Heart left ventricle (tissue), 16 donors: ENCODE results near the gene ATG3. TPM values are rescaled to one million over a fixed set of nuclear protein-coding genes. Genes with fewer than 3 reads are reported as not detected.

Source experiments
- ATAC-seq, 4 donors: fragments of 200-7000 bp; cut with Tn5 transposase; one replicate each; pipeline ENCODE4 v1.9.1; 2020 to 2022; ENCODE audit warnings: moderate library complexity in 4 of 4, mild to moderate bottlenecking in 3 of 4, moderate number of reproducible peaks in 1 of 4
- DNase-seq, 5 donors: peaks; one replicate each; pipeline ENCODE4 v3.0.0-alpha.2; 2020
- H3K27ac ChIP-seq, 12 donors: fragments of 200-600 bp; sonication (generic) in 4 of 12; one replicate each; pipeline versions ENCODE4 v1.5.0 to v1.8.0; 2016 to 2022; ENCODE audit warnings: mild to moderate bottlenecking in 2 of 12
- H3K27me3 ChIP-seq, 9 donors: fragments of 200-600 bp; sonication (generic) in 2 of 9; one replicate each; pipeline versions ENCODE4 v1.5.1 to v1.8.0; 2016 to 2022; ENCODE audit warnings: mild to moderate bottlenecking in 3 of 9
- H3K36me3 ChIP-seq, 9 donors: fragments of 200-600 bp; sonication (generic) in 2 of 9; one replicate each; pipeline versions ENCODE4 v1.5.0 to v1.8.0; 2018 to 2022; ENCODE audit warnings: mild to moderate bottlenecking in 2 of 9
- H3K4me1 ChIP-seq, 12 donors: fragments of 200-600 bp; sonication (generic) in 4 of 12; one replicate each; pipeline versions ENCODE4 v1.5.0 to v1.8.0; 2016 to 2022; ENCODE audit warnings: mild to moderate bottlenecking in 3 of 12
- H3K4me3 ChIP-seq, 12 donors: fragments of 200-600 bp; sonication (generic) in 4 of 12; one replicate each; pipeline versions ENCODE4 v1.5.0 to v1.8.0; 2017 to 2022; ENCODE audit warnings: mild to moderate bottlenecking in 9 of 12, moderate library complexity in 4 of 12
- H3K9me3 ChIP-seq, 12 donors: fragments of 200-600 bp; sonication (generic) in 4 of 12; one replicate each; pipeline versions ENCODE4 v1.5.0 to v1.8.0; 2016 to 2022; ENCODE audit warnings: mild to moderate bottlenecking in 1 of 12
- CTCF ChIP-seq, 12 donors: fragments of 200-600 bp; sonication (generic) in 4 of 12; IDR thresholded peaks; one replicate each; pipeline versions ENCODE4 v1.5.0 to v1.8.0; 2018 to 2022; ENCODE audit warnings: antibody characterized with exemption in 12 of 12, mild to moderate bottlenecking in 5 of 12
- POLR2A ChIP-seq, 2 donors: fragments of 450-650 bp; IDR thresholded peaks; one replicate each; pipeline ENCODE4 v1.6.1; 2017; ENCODE audit warnings: antibody characterized with exemption in 2 of 2, mild to moderate bottlenecking in 2 of 2, moderate library complexity in 2 of 2
- WGBS, 4 donors: extraction: QIAGEN DNeasy Blood & Tissue Kit in 2 of 4; methylation state at CpG; one replicate each; pipeline versions ENCODE4 v1.1.5 to v1.1.7; 2013 to 2018; 5-methylcytosine and 5-hydroxymethylcytosine counted together
- intact Hi-C, 10 donors: fragments of 100-400 bp; cut with DNase I; formaldehyde crosslinking; loops; one replicate each; pipeline versions ENCODE4 v1.11.1 to v1.14.2; 2022
- polyA plus RNA-seq, 2 donors: library from polyadenylated mRNA; stranded (reverse); fragments of 200-250 nt; gene quantifications; one replicate each; pipeline ENCODE4 v1.2.3, GENCODE V29; 2013
- total RNA-seq, 9 donors: library from RNA; depleted of rRNA in 2 of 9; stranded (reverse); fragments of >200 nt in 2 of 9; fragmentation: NEBNext Ultra II Directional in 3 of 9; extraction: Animal tissue kit (Norgen Biotek cat#: 25700) in 3 of 9; gene quantifications; one replicate each; pipeline versions ENCODE4 v1.1.0 to v1.2.4, GENCODE V29; 2016 to 2023
- donor health status: ischemic (EF 13 %, LVEDD 7.1; RV severe dilation, severe dysfunction).
- donor health status: healthy with polysubstance abuse.
- donor health status: DM: no; HTN: yes; CAD: no.
- donor health status: DM: no; HTN: no; CAD: no.
- donor health status: ischemic (EF 25% LVEDD 6.9; RV normal size, moderate dysfunction).
- donor health status: ischemic (EF 25% LVEDD 5.7; RV mildly dilated, moderate dysfunction).
- donor health status: healthy.
- donor health status: DM: yes; HTN: yes; CAD: no.
- donor health status: ischemic (EF 35%, LVEDD 5.7; RV mildly dilated, moderate dysfunction).
- donor health status: nonischemic (EF 11% LVEDD 7.7; RV severe dilation, severe dysfunction).
- donor health status: DM: yes; HTN: yes; CAD: no.
- donor health status: PGD.
- donor health status: ischemic (EF 29% LVEDD 5.4; RV normal size, mild dysfunction).
- donor health status: nonischemic (EF 23%, LVEDD 6.1; RV moderate dilation, normal function).

Gene ATG3
- total and polyA plus RNA-seq, 11 donors: 20.1 to 75.9 (median 47.2) TPM

- intact Hi-C loops: loop anchor here in 5 of 10 donors (10.0 kb wide), 4 partner anchors 119 to 399 kb away; partner anchors contain the start of gene CD200R1 (in 1 of the 5)
- TF ChIP-seq POLR2A (IDR thresholded peaks at IDR 0.05) (no peak), CTCF (IDR thresholded peaks at IDR 0.05) (no peak)
- H3K36me3 ChIP-seq: peaks cover 0 to 97% (median 66%) of the 10 kb centered on the region in 9 donors
Observed at GRCh38 chr3:112585782-112586181, 24.0 kb upstream of the ATG3 start.

GRCh38 chr3:112583105-112583504 lies 21.3 kb upstream of the ATG3 start:
- Histone ChIP-seq H3K4me3 (no peak overlapping the region), H3K27me3 (no peaks in the 10 kb centered on the region), H3K36me3 (peaks cover 0 to 98% (median 63%) of the 10 kb centered on the region in 9 donors), H3K4me1 (peaks cover 0 to 16% (median 2%) of the 10 kb centered on the region in 12 donors), H3K27ac (no peak overlapping the region), H3K9me3 (no peaks in the 10 kb centered on the region)
- intact Hi-C loops: loop anchor here (2.0 to 10.0 kb wide), 8 partner anchors 122 to 402 kb away; partner anchors contain the start of gene CD200R1 (in 6 of the 10)
- no peak for TF ChIP-seq CTCF (IDR thresholded peaks at IDR 0.05)
- no peak for TF ChIP-seq POLR2A (IDR thresholded peaks at IDR 0.05)
- no peak for ATAC-seq
- WGBS, 4 donors: 81 to 86% (median 82%) methylated on average over 3 of the region's 3 CpGs
- no peak for DNase-seq

More at GRCh38 chr3:112585782-112586181, 24.0 kb upstream of the ATG3 start:
- Histone ChIP-seq H3K4me1 (peaks cover 0 to 5% (median 0%) of the 10 kb centered on the region in 12 donors), H3K27me3 (no peaks in the 10 kb centered on the region), H3K9me3 (no peaks in the 10 kb centered on the region), H3K4me3 (no peak overlapping the region), H3K27ac (no peak overlapping the region)
- ATAC-seq (peak in 1 of 4 donors; percentile 39), DNase-seq (no peak)

GRCh38 chr3:112582244-112582874 lies 20.6 kb upstream of the ATG3 start:
- Histone ChIP-seq H3K4me3 (no peak overlapping the region), H3K4me1 (peaks cover 0 to 16% (median 2%) of the 10 kb centered on the region in 12 donors), H3K27ac (no peak overlapping the region), H3K36me3 (peaks cover 0 to 97% (median 63%) of the 10 kb centered on the region in 9 donors), H3K27me3 (no peaks in the 10 kb centered on the region), H3K9me3 (no peaks in the 10 kb centered on the region)
- 69 to 80% (median 72%) methylated on average over 2 of the region's 2 CpGs for WGBS, 4 donors
- no peak for DNase-seq
- ATAC-seq: peak in 1 of 4 donors; percentile 54
- intact Hi-C loops: loop anchor here (2.0 to 10.0 kb wide), 8 partner anchors 122 to 402 kb away; partner anchors contain the start of gene CD200R1 (in 6 of the 10)
- TF ChIP-seq CTCF (IDR thresholded peaks at IDR 0.05) (peak; percentile 26 to 75 (median 56)), POLR2A (IDR thresholded peaks at IDR 0.05) (no peak)

- H3K4me1 ChIP-seq: peaks cover 0 to 16% (median 2%) of the 10 kb centered on the region in 12 donors
- WGBS, 4 donors: 69 to 79% (median 73%) methylated on average over 3 of the region's 3 CpGs
- ATAC-seq (no peak), DNase-seq (no peak)
- intact Hi-C loops: loop anchor here in 9 of 10 donors (2.0 to 10.0 kb wide), 8 partner anchors 125 to 405 kb away; partner anchors contain the start of gene CD200R1 (in 6 of the 9)
- peaks cover 0 to 97% (median 42%) of the 10 kb centered on the region in 9 donors for H3K36me3 ChIP-seq
- H3K4me3 ChIP-seq: no peak overlapping the region
- peak overlapping the region in 3 of 12 donors; percentile 16 to 50 (median 33) for H3K27ac ChIP-seq
- no peaks in the 10 kb centered on the region for H3K9me3 ChIP-seq
- no peaks in the 10 kb centered on the region for H3K27me3 ChIP-seq
- TF ChIP-seq POLR2A (IDR thresholded peaks at IDR 0.05) (no peak), CTCF (IDR thresholded peaks at IDR 0.05) (no peak)
Observed at GRCh38 chr3:112579697-112580096, 17.9 kb upstream of the ATG3 start.
